Right cardiac atrium (tissue), 5 donors: ENCODE results near the gene RPP30. TPM values are rescaled to one million over a fixed set of nuclear protein-coding genes. Genes with fewer than 3 reads are reported as not detected.
"Not testable (repeated sequence)": the region's sequence is repeated elsewhere in the genome, so short reads cannot be mapped to it uniquely, and the experiment has no call there.

ENCODE experiments used
- ATAC-seq, 2 donors: fragments of 200-7000 bp; cut with Tn5 transposase; one replicate each; pipeline versions ENCODE4 v1.8.0 to v1.9.1; 2020; ENCODE audit warnings: moderate library complexity in 2 of 2, mild to moderate bottlenecking in 1 of 2
- DNase-seq, 3 donors: peaks; one replicate each; pipeline ENCODE4 v3.0.0-alpha.2; 2020
- H3K27ac ChIP-seq: one replicate; pipeline ENCODE4 v1.5.1; 2013; ENCODE audit warnings: mild to moderate bottlenecking, low read length, control low read depth, moderate library complexity
- H3K27me3 ChIP-seq: one replicate; pipeline ENCODE4 v1.6.1; 2013; ENCODE audit not compliant: control insufficient read depth, insufficient read depth
- H3K4me1 ChIP-seq: one replicate; pipeline ENCODE4 v1.6.1; 2013; ENCODE audit warnings: low read length; ENCODE audit not compliant: control insufficient read depth, insufficient read depth
- H3K4me3 ChIP-seq: one replicate; pipeline ENCODE4 v1.5.1; 2013; ENCODE audit warnings: low read length, control low read depth
- H3K9me3 ChIP-seq: one replicate; pipeline ENCODE4 v1.6.1; 2013; ENCODE audit warnings: low read length; ENCODE audit not compliant: control insufficient read depth
- WGBS: extraction: QIAGEN DNeasy Blood & Tissue Kit; methylation state at CpG from one replicate; pipeline ENCODE4 v1.1.7; 2013; 5-methylcytosine and 5-hydroxymethylcytosine counted together
- intact Hi-C, 4 donors: fragments of 100-400 bp; cut with DNase I; formaldehyde crosslinking; loops; one replicate each; pipeline versions ENCODE4 v1.11.0 to v1.14.0; 2022 to 2023
- polyA plus RNA-seq: library from polyadenylated mRNA; stranded (reverse); fragments of 200-250 nt; gene quantifications from one replicate; pipeline ENCODE4 v1.2.3, GENCODE V29; 2013
- total RNA-seq, 4 donors: library from RNA; stranded (reverse); fragmentation: NEBNext Ultra II Directional; extraction: Animal tissue kit (Norgen Biotek cat#: 25700); gene quantifications; one replicate each; pipeline ENCODE4 v1.2.1, GENCODE V29; 2021
- donor health status: healthy with polysubstance abuse.
- donor health status: DM: no; HTN: yes; CAD: no.
- donor health status: DM: no; HTN: no; CAD: no.
- donor health status: DM: no; HTN: yes; CAD: no; lungs with severe emphysema.
- donor health status: DM: yes; HTN: yes; CAD: no.

Gene RPP30
- total and polyA plus RNA-seq, 5 donors = 26.9 to 40.1 (median 32.0) TPM

- ATAC-seq (no peak), DNase-seq (no peak)
- Histone ChIP-seq H3K27me3 (no peaks in the 10 kb centered on the region), H3K4me3 (no peak overlapping the region), H3K9me3 (no peaks in the 10 kb centered on the region), H3K4me1 (peaks cover 20% of the 10 kb centered on the region), H3K27ac (no peak overlapping the region)
- WGBS = 73% methylated on average over 2 of the region's 2 CpGs
- intact Hi-C loops = no loop called here
Observed at GRCh38 chr10:90927293-90927692, 55.5 kb downstream of the RPP30 start.

GRCh38 chr10:90929179-90929578 is 57.4 kb downstream of the RPP30 start:
- Histone ChIP-seq H3K27me3 (no peaks in the 10 kb centered on the region), H3K9me3 (no peaks in the 10 kb centered on the region), H3K4me3 (no peak overlapping the region), H3K27ac (peak overlapping the region; percentile 55), H3K4me1 (peaks cover 17% of the 10 kb centered on the region)
- DNase-seq (no peak), ATAC-seq (no peak)
- intact Hi-C loops = no loop called here
- 63% methylated on average over 5 of the region's 5 CpGs for WGBS

- H3K27me3 ChIP-seq = no peaks in the 10 kb centered on the region
- 22% methylated on average over 5 of the region's 5 CpGs for WGBS
- H3K27ac ChIP-seq = peak overlapping the region; percentile 98
- peaks cover 11% of the 10 kb centered on the region for H3K4me1 ChIP-seq
- no peak overlapping the region for H3K4me3 ChIP-seq
- peak; percentile 87 to 90 for ATAC-seq
- H3K9me3 ChIP-seq = no peaks in the 10 kb centered on the region
- intact Hi-C loops = loop anchor here in 1 of 4 donors (5.0 kb wide), 1 partner anchor 37 kb away; no protein-coding TSS in a partner anchor
- peak in 2 of 3 donors; percentile 44 to 74 for DNase-seq
Observed at GRCh38 chr10:90930070-90930837, 58.5 kb downstream of the RPP30 start.

- Histone ChIP-seq H3K9me3 (no peaks in the 10 kb centered on the region), H3K27me3 (no peaks in the 10 kb centered on the region), H3K27ac (peak overlapping the region; percentile 98), H3K4me1 (peaks cover 11% of the 10 kb centered on the region), H3K4me3 (no peak overlapping the region)
- intact Hi-C loops = loop anchor here in 1 of 4 donors (5.0 kb wide), 1 partner anchor 36 kb away; no protein-coding TSS in a partner anchor
- peak; percentile 77 to 89 (median 84) for DNase-seq
- 18% methylated on average over 6 of the region's 6 CpGs for WGBS
- ATAC-seq = peak; percentile 93
Observed at GRCh38 chr10:90930971-90931871, 59.4 kb downstream of the RPP30 start.

GRCh38 chr10:90935581-90936275 is 64.0 kb downstream of the RPP30 start:
- ATAC-seq = peak; percentile 47 to 68
- H3K4me3 ChIP-seq = no peak overlapping the region
- H3K27ac ChIP-seq = peak overlapping the region; percentile 54
- intact Hi-C loops = no loop called here
- no peaks in the 10 kb centered on the region for H3K9me3 ChIP-seq
- H3K27me3 ChIP-seq = no peaks in the 10 kb centered on the region
- WGBS = 54% methylated on average over 5 of the region's 5 CpGs
- peaks cover 3% of the 10 kb centered on the region for H3K4me1 ChIP-seq
- no peak for DNase-seq

GRCh38 chr10:90936276-90936659 is 64.5 kb downstream of the RPP30 start:
- DNase-seq = no peak
- WGBS = 58% methylated on average over 2 of the region's 2 CpGs
- intact Hi-C loops = no loop called here
- ATAC-seq = no peak
- Histone ChIP-seq H3K9me3 (no peaks in the 10 kb centered on the region), H3K27me3 (no peaks in the 10 kb centered on the region), H3K27ac (no peak overlapping the region), H3K4me3 (no peak overlapping the region), H3K4me1 (peaks cover 3% of the 10 kb centered on the region)

- ATAC-seq (no peak), DNase-seq (no peak)
- WGBS = 74% methylated on average over 8 of the region's 8 CpGs
- no peak overlapping the region for H3K4me3 ChIP-seq
- no peak overlapping the region for H3K27ac ChIP-seq
- intact Hi-C loops = no loop called here
- no peaks in the 10 kb centered on the region for H3K4me1 ChIP-seq
- no peaks in the 10 kb centered on the region for H3K9me3 ChIP-seq
- H3K27me3 ChIP-seq = no peaks in the 10 kb centered on the region
Observed at GRCh38 chr10:90937645-90938258, 66.0 kb downstream of the RPP30 start.

GRCh38 chr10:90939116-90939515 is 67.3 kb downstream of the RPP30 start:
- DNase-seq (no peak), ATAC-seq (no peak)
- 21% methylated on average over 1 of the region's 1 CpG for WGBS
- Histone ChIP-seq H3K4me3 (no peak overlapping the region), H3K4me1 (no peaks in the 10 kb centered on the region), H3K9me3 (no peaks in the 10 kb centered on the region), H3K27me3 (no peaks in the 10 kb centered on the region), H3K27ac (no peak overlapping the region)
- intact Hi-C loops = no loop called here

GRCh38 chr10:90939648-90940047 is 67.9 kb downstream of the RPP30 start:
- Histone ChIP-seq H3K27me3 (no peaks in the 10 kb centered on the region), H3K4me3 (no peak overlapping the region), H3K9me3 (no peaks in the 10 kb centered on the region), H3K4me1 (no peaks in the 10 kb centered on the region), H3K27ac (no peak overlapping the region)
- ATAC-seq (no peak), DNase-seq (no peak)
- intact Hi-C loops = no loop called here
- 93% methylated on average over 6 of the region's 6 CpGs for WGBS

GRCh38 chr10:90942980-90943379 is 71.2 kb downstream of the RPP30 start:
- H3K4me1 ChIP-seq, intact Hi-C loops, DNase-seq, H3K27ac ChIP-seq, H3K4me3 ChIP-seq, H3K27me3 ChIP-seq, H3K9me3 ChIP-seq, ATAC-seq: not testable (repeated sequence)
- 82% methylated on average over 3 of the region's 3 CpGs for WGBS
